WTC11 (cell line): Measurements from ENCODE around the gene TCN2.

Experiments
- KAT7 ChIP-seq: sonication (generic); formaldehyde crosslinking; IDR thresholded peaks from 2 replicates; pipeline ENCODE4 v1.8.1; 2023; ENCODE audit warnings: missing genetic modification reagents, mild to moderate bottlenecking, borderline replicate concordance
- NR2C2 ChIP-seq: sonication (generic); formaldehyde crosslinking; IDR thresholded peaks from 2 replicates; pipeline ENCODE4 v1.8.0; 2022; ENCODE audit warnings: mild to moderate bottlenecking, missing genetic modification reagents
- RORB ChIP-seq: fragments of 250-450 bp; sonication (Bioruptor Pico); IDR thresholded peaks from 2 replicates; pipeline ENCODE4 v1.9.0; 2021; ENCODE audit warnings: mild to moderate bottlenecking
- ZNF138 ChIP-seq: sonication (generic); formaldehyde crosslinking; conservative IDR thresholded peaks from 2 replicates; pipeline ENCODE4 v1.8.1; 2022; ENCODE audit warnings: mild to moderate bottlenecking, moderate library complexity, missing genetic modification reagents
- TF ChIP-seq, protein P1 (sequence below): fragments of 200-600 bp; IDR thresholded peaks from 2 replicates; pipeline ENCODE4 v1.8.0; 2022; ENCODE audit warnings: antibody characterized with exemption
- TF ChIP-seq, protein P2 (sequence below): sonication (generic); formaldehyde crosslinking; IDR thresholded peaks from 2 replicates; pipeline ENCODE4 v1.8.1; 2023; ENCODE audit warnings: mild to moderate bottlenecking, missing genetic modification reagents
- TF ChIP-seq, protein P3 (sequence below): sonication (generic); formaldehyde crosslinking; IDR thresholded peaks from 2 replicates; pipeline ENCODE4 v1.8.1; 2022; ENCODE audit warnings: low read depth, missing genetic modification reagents, borderline replicate concordance
- TF ChIP-seq, protein P4 (sequence below): sonication (generic); formaldehyde crosslinking; IDR thresholded peaks from 2 replicates; pipeline ENCODE4 v1.8.0; 2022; ENCODE audit warnings: mild to moderate bottlenecking, missing genetic modification reagents

DNA sequence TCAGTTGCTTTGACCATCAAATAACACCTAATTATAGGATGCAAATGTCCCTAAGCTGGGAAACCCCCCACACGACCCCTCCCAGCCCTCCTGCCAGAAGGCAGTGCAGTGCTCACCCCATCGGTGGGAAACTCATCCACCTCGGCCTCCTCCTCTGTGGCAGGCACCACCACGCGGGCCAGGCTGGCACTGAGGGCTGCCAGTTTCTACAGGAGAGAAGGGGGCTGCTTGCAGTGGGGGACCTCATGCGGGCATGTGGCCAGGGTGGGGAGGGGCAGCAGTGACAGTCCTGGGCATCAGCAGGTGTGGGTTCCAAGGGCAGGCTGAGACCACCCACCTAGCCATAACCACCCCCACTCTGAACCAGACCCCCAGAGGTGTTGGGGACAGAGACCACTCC is 26.1 kb upstream of the TCN2 start:
- TF ChIP-seq, protein P1, sequence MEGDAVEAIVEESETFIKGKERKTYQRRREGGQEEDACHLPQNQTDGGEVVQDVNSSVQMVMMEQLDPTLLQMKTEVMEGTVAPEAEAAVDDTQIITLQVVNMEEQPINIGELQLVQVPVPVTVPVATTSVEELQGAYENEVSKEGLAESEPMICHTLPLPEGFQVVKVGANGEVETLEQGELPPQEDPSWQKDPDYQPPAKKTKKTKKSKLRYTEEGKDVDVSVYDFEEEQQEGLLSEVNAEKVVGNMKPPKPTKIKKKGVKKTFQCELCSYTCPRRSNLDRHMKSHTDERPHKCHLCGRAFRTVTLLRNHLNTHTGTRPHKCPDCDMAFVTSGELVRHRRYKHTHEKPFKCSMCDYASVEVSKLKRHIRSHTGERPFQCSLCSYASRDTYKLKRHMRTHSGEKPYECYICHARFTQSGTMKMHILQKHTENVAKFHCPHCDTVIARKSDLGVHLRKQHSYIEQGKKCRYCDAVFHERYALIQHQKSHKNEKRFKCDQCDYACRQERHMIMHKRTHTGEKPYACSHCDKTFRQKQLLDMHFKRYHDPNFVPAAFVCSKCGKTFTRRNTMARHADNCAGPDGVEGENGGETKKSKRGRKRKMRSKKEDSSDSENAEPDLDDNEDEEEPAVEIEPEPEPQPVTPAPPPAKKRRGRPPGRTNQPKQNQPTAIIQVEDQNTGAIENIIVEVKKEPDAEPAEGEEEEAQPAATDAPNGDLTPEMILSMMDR: no peak
- TF ChIP-seq, protein P2, sequence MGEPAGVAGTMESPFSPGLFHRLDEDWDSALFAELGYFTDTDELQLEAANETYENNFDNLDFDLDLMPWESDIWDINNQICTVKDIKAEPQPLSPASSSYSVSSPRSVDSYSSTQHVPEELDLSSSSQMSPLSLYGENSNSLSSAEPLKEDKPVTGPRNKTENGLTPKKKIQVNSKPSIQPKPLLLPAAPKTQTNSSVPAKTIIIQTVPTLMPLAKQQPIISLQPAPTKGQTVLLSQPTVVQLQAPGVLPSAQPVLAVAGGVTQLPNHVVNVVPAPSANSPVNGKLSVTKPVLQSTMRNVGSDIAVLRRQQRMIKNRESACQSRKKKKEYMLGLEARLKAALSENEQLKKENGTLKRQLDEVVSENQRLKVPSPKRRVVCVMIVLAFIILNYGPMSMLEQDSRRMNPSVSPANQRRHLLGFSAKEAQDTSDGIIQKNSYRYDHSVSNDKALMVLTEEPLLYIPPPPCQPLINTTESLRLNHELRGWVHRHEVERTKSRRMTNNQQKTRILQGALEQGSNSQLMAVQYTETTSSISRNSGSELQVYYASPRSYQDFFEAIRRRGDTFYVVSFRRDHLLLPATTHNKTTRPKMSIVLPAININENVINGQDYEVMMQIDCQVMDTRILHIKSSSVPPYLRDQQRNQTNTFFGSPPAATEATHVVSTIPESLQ: no peak
- TF ChIP-seq RORB (CRISPR knock-in tag) (no peak), ZNF138 (CRISPR knock-in tag) (no peak), NR2C2 (CRISPR knock-in tag) (no peak), KAT7 (CRISPR knock-in tag) (no peak)
- TF ChIP-seq, protein P3, sequence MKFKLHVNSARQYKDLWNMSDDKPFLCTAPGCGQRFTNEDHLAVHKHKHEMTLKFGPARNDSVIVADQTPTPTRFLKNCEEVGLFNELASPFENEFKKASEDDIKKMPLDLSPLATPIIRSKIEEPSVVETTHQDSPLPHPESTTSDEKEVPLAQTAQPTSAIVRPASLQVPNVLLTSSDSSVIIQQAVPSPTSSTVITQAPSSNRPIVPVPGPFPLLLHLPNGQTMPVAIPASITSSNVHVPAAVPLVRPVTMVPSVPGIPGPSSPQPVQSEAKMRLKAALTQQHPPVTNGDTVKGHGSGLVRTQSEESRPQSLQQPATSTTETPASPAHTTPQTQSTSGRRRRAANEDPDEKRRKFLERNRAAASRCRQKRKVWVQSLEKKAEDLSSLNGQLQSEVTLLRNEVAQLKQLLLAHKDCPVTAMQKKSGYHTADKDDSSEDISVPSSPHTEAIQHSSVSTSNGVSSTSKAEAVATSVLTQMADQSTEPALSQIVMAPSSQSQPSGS (CRISPR knock-in tag): no peak
- TF ChIP-seq, protein P4, sequence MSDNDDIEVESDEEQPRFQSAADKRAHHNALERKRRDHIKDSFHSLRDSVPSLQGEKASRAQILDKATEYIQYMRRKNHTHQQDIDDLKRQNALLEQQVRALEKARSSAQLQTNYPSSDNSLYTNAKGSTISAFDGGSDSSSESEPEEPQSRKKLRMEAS (CRISPR knock-in tag): no peak
